C4-2B (cell line): ENCODE data around the gene SORBS2.

Experiments
- CTCF ChIP-seq: fragments of 450-650 bp; conservative IDR thresholded peaks from 2 replicates; pipeline ENCODE4 v1.5.1; 2017; ENCODE audit warnings: mild to moderate bottlenecking
- ZFX ChIP-seq: fragments of 450-650 bp; IDR thresholded peaks from 2 replicates; pipeline ENCODE4 v1.6.1; 2017

GRCh38 chr4:185585211-185585610 is 226.8 kb downstream of the SORBS2 start:
- TF ChIP-seq CTCF = no peak
- no peak for TF ChIP-seq ZFX
